ENCODE results near the gene ZNF691. TPM values are rescaled to one million over a fixed set of nuclear protein-coding genes. Genes with fewer than 3 reads are reported as not detected.

Gene ZNF691
- total RNA-seq, 1 experiment from 2014 or later, result 4.3 TPM

DNA sequence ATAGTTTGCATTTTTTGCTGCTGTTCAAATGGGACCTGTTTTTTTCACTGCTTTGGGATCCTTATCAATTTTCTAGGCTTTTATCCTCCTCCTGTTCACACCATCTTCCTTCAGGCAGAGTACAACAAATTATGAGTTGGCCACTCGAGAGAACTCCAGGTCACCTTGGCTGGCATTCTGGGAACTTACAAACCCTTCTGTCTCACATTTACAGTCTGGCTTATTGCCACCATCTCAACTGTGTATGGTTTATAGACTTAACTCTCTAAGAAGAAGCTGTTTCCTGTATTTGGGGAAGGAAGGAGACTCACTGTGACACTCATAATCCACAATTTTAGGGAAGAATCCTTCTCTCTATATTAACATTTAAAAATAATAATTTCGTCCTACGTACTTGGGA, 5.4 kb upstream of the ZNF691 start:
- ATAC-seq, result peak; percentile 70
- BruUV-seq (replicated peaks), result no TSS peak
- Histone ChIP-seq H3K27ac (ENCODE audit: low read length) (no peak overlapping the region), H3K36me3 (ENCODE audit: low read depth, low read length) (no peaks in the 10 kb centered on the region), H3K9ac (ENCODE audit: low read length) (no peak overlapping the region), H3K4me1 (ENCODE audit: insufficient read depth, low read length) (peaks cover 4% of the 10 kb centered on the region), H3K9me3 (ENCODE audit: low read length) (no peaks in the 10 kb centered on the region), H3K4me3 (ENCODE audit: low read length) (no peak overlapping the region), H2AFZ (ENCODE audit: low read length) (no peak overlapping the region), H3K79me2 (ENCODE audit: low read length) (no peaks in the 10 kb centered on the region), H3K4me2 (ENCODE audit: low read length) (no peak overlapping the region), H3F3A (ENCODE audit: low read length, unreplicated experiment) (no peaks in the 10 kb centered on the region), H4K20me1 (ENCODE audit: low read length) (no peaks in the 10 kb centered on the region), H3K27me3 (ENCODE audit: low read length) (no peaks in the 10 kb centered on the region), H3K9me2 (replicated peaks; ENCODE audit: low read length) (no peaks in the 10 kb centered on the region)
- intact Hi-C loops (cut with micrococcal nuclease), result no loop called here
- TF ChIP-seq CTCF (conservative IDR thresholded peaks at IDR 0.05; ENCODE audit: low read depth, low read length) (no peak), EZH2phosphoT487 (IDR thresholded peaks at IDR 0.05; ENCODE audit: borderline replicate concordance, low read length) (no peak), EZH2 (IDR thresholded peaks at IDR 0.05; ENCODE audit: low read length, unreplicated experiment) (no peak)
- CTCF ChIA-PET, result no interaction called here
- POLR2A ChIA-PET (ENCODE audit: unreplicated experiment), result no interaction called here
- DNase-seq, result peak; percentile 34

- CTCF ChIA-PET, result no interaction called here
Measured at GRCh38 chr1:42841440-42842147, 4.8 kb upstream of the ZNF691 start.

More at GRCh38 chr1:42841440-42842147, 4.8 kb upstream of the ZNF691 start:
- H3K4me2 ChIP-seq (ENCODE audit: low read length), result no peak overlapping the region
- intact Hi-C loops (cut with micrococcal nuclease), result no loop called here
- POLR2A ChIA-PET (ENCODE audit: unreplicated experiment), result interaction anchor here (0.6 kb wide), 1 partner anchor 117 kb away, joined by 3 read pairs; the partner anchor contains the start of gene SLC2A1
- H3K4me1 ChIP-seq (ENCODE audit: insufficient read depth, low read length), result peaks cover 6% of the 10 kb centered on the region
- H3K27ac ChIP-seq (ENCODE audit: low read length), result no peak overlapping the region
- BruUV-seq (replicated peaks), result no TSS peak
- DNase-seq (no peak), ATAC-seq (no peak)
- H3K27me3 ChIP-seq (ENCODE audit: low read length), result no peaks in the 10 kb centered on the region
- H3K9me2 ChIP-seq (replicated peaks; ENCODE audit: low read length), result no peaks in the 10 kb centered on the region
- no peaks in the 10 kb centered on the region for H4K20me1 ChIP-seq (ENCODE audit: low read length)
- H2AFZ ChIP-seq (ENCODE audit: low read length), result no peak overlapping the region
- H3K36me3 ChIP-seq (ENCODE audit: low read depth, low read length), result no peaks in the 10 kb centered on the region
- H3F3A ChIP-seq (ENCODE audit: low read length, unreplicated experiment), result no peaks in the 10 kb centered on the region
- no peak for TF ChIP-seq EZH2 (IDR thresholded peaks at IDR 0.05; ENCODE audit: low read length, unreplicated experiment)
- TF ChIP-seq EZH2phosphoT487 (IDR thresholded peaks at IDR 0.05; ENCODE audit: borderline replicate concordance, low read length), result no peak
- no peak for TF ChIP-seq CTCF (conservative IDR thresholded peaks at IDR 0.05; ENCODE audit: low read depth, low read length)
- no peak overlapping the region for H3K9ac ChIP-seq (ENCODE audit: low read length)
- no peak overlapping the region for H3K4me3 ChIP-seq (ENCODE audit: low read length)
- H3K9me3 ChIP-seq (ENCODE audit: low read length), result no peaks in the 10 kb centered on the region
- no peaks in the 10 kb centered on the region for H3K79me2 ChIP-seq (ENCODE audit: low read length)
